ENCODE results near the gene NECTIN2.

Gene NECTIN2

GRCh38 chr19:44874317-44874716 lies 28.2 kb downstream of the NECTIN2 start:
- no peaks in the 10 kb centered on the region for H3K9me3 ChIP-seq
- no peak overlapping the region for H3K27ac ChIP-seq
- H3K4me1 ChIP-seq (ENCODE audit: control insufficient read depth in 1 of 2, insufficient read depth in 1 of 2, low read depth in 1 of 2, low read length in 1 of 2), result peaks cover 9 to 14% of the 10 kb centered on the region in 2 experiments
- no peaks in the 10 kb centered on the region for H3K27me3 ChIP-seq
- TF ChIP-seq, protein P1, sequence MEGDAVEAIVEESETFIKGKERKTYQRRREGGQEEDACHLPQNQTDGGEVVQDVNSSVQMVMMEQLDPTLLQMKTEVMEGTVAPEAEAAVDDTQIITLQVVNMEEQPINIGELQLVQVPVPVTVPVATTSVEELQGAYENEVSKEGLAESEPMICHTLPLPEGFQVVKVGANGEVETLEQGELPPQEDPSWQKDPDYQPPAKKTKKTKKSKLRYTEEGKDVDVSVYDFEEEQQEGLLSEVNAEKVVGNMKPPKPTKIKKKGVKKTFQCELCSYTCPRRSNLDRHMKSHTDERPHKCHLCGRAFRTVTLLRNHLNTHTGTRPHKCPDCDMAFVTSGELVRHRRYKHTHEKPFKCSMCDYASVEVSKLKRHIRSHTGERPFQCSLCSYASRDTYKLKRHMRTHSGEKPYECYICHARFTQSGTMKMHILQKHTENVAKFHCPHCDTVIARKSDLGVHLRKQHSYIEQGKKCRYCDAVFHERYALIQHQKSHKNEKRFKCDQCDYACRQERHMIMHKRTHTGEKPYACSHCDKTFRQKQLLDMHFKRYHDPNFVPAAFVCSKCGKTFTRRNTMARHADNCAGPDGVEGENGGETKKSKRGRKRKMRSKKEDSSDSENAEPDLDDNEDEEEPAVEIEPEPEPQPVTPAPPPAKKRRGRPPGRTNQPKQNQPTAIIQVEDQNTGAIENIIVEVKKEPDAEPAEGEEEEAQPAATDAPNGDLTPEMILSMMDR (IDR thresholded peaks at IDR 0.05), result no peak
- no peak overlapping the region for H3K4me3 ChIP-seq (ENCODE audit: low read depth in 1 of 2, low read length in 1 of 2)
- H3K36me3 ChIP-seq, result peaks cover 77% of the 10 kb centered on the region

DNA sequence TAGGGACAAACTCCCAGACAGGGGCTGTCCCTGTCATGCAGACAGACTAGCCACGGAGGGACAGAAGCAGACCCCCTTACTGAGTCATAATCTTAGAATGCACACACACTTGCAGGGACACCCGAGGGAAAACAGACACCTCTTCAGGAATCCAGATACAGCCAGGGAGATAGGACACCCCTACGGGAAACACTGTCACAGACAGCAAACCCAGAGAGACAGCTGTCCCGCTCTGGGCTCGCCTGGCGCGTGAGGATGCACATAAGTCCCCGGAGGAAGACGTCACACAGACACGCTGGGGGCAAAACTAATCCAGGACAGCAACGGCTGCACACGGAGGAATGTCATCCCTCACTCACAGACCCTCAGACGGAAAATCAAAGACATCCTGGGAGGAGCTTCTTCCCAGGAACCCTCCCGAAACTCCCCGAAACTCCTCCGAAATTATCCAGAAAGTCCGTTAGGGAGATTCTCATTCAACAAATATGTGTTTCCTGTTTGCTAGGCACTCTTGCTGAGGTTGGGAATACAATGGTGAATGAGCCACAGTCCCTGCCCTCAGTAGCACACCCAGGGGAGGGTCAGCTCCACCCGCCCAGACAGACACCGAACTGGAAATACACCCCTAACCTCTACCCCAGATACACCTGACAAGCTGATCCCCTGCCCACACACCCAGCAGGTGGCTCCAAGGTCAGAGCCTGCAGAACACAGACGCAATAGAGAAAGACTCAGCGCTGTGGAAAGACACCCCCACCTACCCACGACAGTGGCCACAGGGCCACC lies 29.8 kb downstream of the NECTIN2 start:
- Histone ChIP-seq H3K27me3 (no peaks in the 10 kb centered on the region), H3K4me3 (ENCODE audit: low read depth in 1 of 2, low read length in 1 of 2) (no peak overlapping the region), H3K36me3 (peaks cover 85% of the 10 kb centered on the region), H3K9me3 (no peaks in the 10 kb centered on the region), H3K4me1 (ENCODE audit: control insufficient read depth in 1 of 2, insufficient read depth in 1 of 2, low read depth in 1 of 2, low read length in 1 of 2) (peaks cover 0 to under 1% of the 10 kb centered on the region in 2 experiments), H3K27ac (no peak overlapping the region)
- TF ChIP-seq, protein P1 (IDR thresholded peaks at IDR 0.05), result no peak

DNA sequence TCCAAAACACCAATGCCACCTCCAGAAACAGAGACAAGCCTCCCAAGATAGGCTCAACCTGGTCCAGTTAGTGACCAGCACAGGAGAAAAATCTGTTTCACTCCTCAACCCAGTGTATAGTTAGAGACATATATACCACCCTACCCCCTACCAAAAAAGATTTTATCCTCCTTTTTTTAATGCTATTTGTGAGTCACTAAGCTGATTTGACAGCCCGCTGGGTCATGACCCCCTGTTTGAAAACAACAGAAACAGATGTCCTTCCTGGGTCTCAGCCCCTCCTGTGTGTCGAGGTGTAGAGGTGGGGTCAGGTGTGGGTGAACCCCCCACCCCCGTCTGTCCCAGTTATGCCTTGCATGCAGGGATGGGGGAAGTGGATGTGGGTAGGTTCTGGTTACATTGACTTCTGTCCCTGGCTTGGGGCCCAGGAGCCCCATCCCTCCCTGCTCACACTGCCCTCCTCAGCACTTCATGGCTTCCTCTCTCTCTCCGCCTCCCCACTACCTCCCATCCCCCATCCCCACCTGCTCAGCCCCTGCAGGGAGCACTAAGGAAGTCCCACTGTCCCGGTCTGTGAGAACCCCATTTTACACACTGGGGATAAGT lies 30.9 kb downstream of the NECTIN2 start:
- Histone ChIP-seq H3K36me3 (peaks cover 78% of the 10 kb centered on the region), H3K4me1 (ENCODE audit: control insufficient read depth in 1 of 2, insufficient read depth in 1 of 2, low read depth in 1 of 2, low read length in 1 of 2) (no peaks in the 10 kb centered on the region), H3K4me3 (ENCODE audit: low read depth in 1 of 2, low read length in 1 of 2) (no peak overlapping the region), H3K27me3 (no peaks in the 10 kb centered on the region), H3K9me3 (no peaks in the 10 kb centered on the region), H3K27ac (peak overlapping the region; percentile 8)
- TF ChIP-seq, protein P1 (IDR thresholded peaks at IDR 0.05), result no peak

- Histone ChIP-seq H3K27ac (no peak overlapping the region), H3K4me3 (ENCODE audit: low read depth in 1 of 2, low read length in 1 of 2) (no peak overlapping the region), H3K9me3 (no peaks in the 10 kb centered on the region), H3K4me1 (ENCODE audit: control insufficient read depth in 1 of 2, insufficient read depth in 1 of 2, low read depth in 1 of 2, low read length in 1 of 2) (no peaks in the 10 kb centered on the region), H3K36me3 (peaks cover 69% of the 10 kb centered on the region), H3K27me3 (no peaks in the 10 kb centered on the region)
- TF ChIP-seq, protein P1 (IDR thresholded peaks at IDR 0.05), result no peak
Measured at GRCh38 chr19:44878120-44878865, 32.2 kb downstream of the NECTIN2 start.

GRCh38 chr19:44879309-44880065 lies 33.4 kb downstream of the NECTIN2 start:
- TF ChIP-seq, protein P1 (IDR thresholded peaks at IDR 0.05), result no peak
- H3K27me3 ChIP-seq, result no peaks in the 10 kb centered on the region
- H3K9me3 ChIP-seq, result no peaks in the 10 kb centered on the region
- no peaks in the 10 kb centered on the region for H3K4me1 ChIP-seq (ENCODE audit: control insufficient read depth in 1 of 2, insufficient read depth in 1 of 2, low read depth in 1 of 2, low read length in 1 of 2)
- H3K27ac ChIP-seq, result no peak overlapping the region
- no peak overlapping the region for H3K4me3 ChIP-seq (ENCODE audit: low read depth in 1 of 2, low read length in 1 of 2)
- H3K36me3 ChIP-seq, result peaks cover 62% of the 10 kb centered on the region
